H1 (cell line): ENCODE measurements around the gene CACNA1F. TPM values are rescaled to one million over a fixed set of nuclear protein-coding genes. Genes with fewer than 3 reads are reported as not detected.

Experiments used
- CTCF ChIA-PET: fragments of 300-600 bp; sonication (Branson Sonifier 250); formaldehyde crosslinking; loops from one replicate; lab custom pipeline; 2021; ENCODE audit not compliant: partially characterized antibody; lab: Charles Lee
- POLR2A ChIA-PET: fragments of 300-600 bp; sonication (Branson Sonifier 250); formaldehyde crosslinking; loops from one replicate; lab custom pipeline; 2021; ENCODE audit warnings: inconsistent platforms; ENCODE audit not compliant: partially characterized antibody; lab: Charles Lee
- DNase-seq, 2 experiments: peaks; one replicate each; pipeline versions ENCODE4 v3.0.0 to v3.0.0-alpha.2; 2010 to 2022; ENCODE audit warnings: low spot score in 2 of 2, low read depth in 1 of 2, mixed read lengths in 1 of 2
- FAIRE-seq: peaks from 2 replicates; lab custom pipeline; 2011; peaks lifted over from hg19 to GRCh38; lab: Jason Lieb, UNC
- H2AFZ ChIP-seq: 2 replicates; pipeline ENCODE4 v1.8.1; 2012; ENCODE audit warnings: low read length, inconsistent platforms
- H2AK5ac ChIP-seq: 2 replicates; pipeline ENCODE4 v1.6.1; 2013; ENCODE audit warnings: low read depth, low read length
- H2BK120ac ChIP-seq: replicated peaks from 2 replicates; pipeline ENCODE3; 2013; ENCODE audit warnings: low read depth, low read length, inconsistent platforms
- H2BK12ac ChIP-seq: 2 replicates; pipeline ENCODE4 v1.6.1; 2013; ENCODE audit warnings: low read depth, low read length
- H2BK15ac ChIP-seq: 2 replicates; pipeline ENCODE4 v1.6.1; 2013; ENCODE audit warnings: low read length
- H2BK20ac ChIP-seq: 2 replicates; pipeline ENCODE4 v1.6.1; 2013; ENCODE audit warnings: low read length
- H2BK5ac ChIP-seq: 2 replicates; pipeline ENCODE4 v1.6.1; 2013; ENCODE audit warnings: low read depth, low read length
- H3K14ac ChIP-seq: 2 replicates; pipeline ENCODE4 v1.6.1; 2013; ENCODE audit warnings: inconsistent platforms; ENCODE audit not compliant: insufficient read length
- H3K18ac ChIP-seq: 2 replicates; pipeline ENCODE4 v1.6.1; 2013; ENCODE audit warnings: low read length; ENCODE audit errors: extremely low read depth
- H3K23ac ChIP-seq: 2 replicates; pipeline ENCODE4 v1.6.1; 2013; ENCODE audit warnings: inconsistent platforms; ENCODE audit not compliant: insufficient read length
- H3K23me2 ChIP-seq: 2 replicates; pipeline ENCODE4 v1.6.1; 2013; ENCODE audit warnings: low read depth, low read length
- H3K27ac ChIP-seq: 2 replicates; pipeline ENCODE4 v1.6.1; 2011; ENCODE audit warnings: low read depth, low read length, inconsistent platforms
- H3K27me3 ChIP-seq, 4 experiments: replicated peaks in 1 of 4; 1 replicate in 1 of 4; 2 replicates in 3 of 4; pipeline versions ENCODE4 v1.6.1 to v1.8.1; 2011 to 2013; ENCODE audit warnings: low read length in 3 of 4, mild to moderate bottlenecking in 3 of 4, inconsistent platforms in 2 of 4, mixed read lengths in 2 of 4, moderate library complexity in 1 of 4; ENCODE audit not compliant: control insufficient read depth in 3 of 4, insufficient read depth in 3 of 4; ENCODE audit errors: extremely low read depth in 1 of 4
- H3K36me3 ChIP-seq, 4 experiments: 2 replicates each; pipeline versions ENCODE4 v1.6.1 to v1.8.1; 2011 to 2013; ENCODE audit warnings: mild to moderate bottlenecking in 4 of 4, low read length in 3 of 4, moderate library complexity in 2 of 4, control low read depth in 1 of 4, inconsistent platforms in 1 of 4; ENCODE audit not compliant: insufficient read depth in 4 of 4, control insufficient read depth in 2 of 4
- H3K4ac ChIP-seq: replicated peaks from 2 replicates; pipeline ENCODE3; 2013; ENCODE audit warnings: low read length, low read depth, mixed read lengths, inconsistent platforms; ENCODE audit not compliant: insufficient read length
- H3K4me1 ChIP-seq, 4 experiments: replicated peaks in 1 of 4; 1 replicate in 1 of 4; 2 replicates in 3 of 4; pipeline versions ENCODE4 v1.6.1 to v1.8.1; 2011 to 2013; ENCODE audit warnings: low read length in 3 of 4, inconsistent platforms in 2 of 4, mixed read lengths in 1 of 4; ENCODE audit not compliant: insufficient read depth in 4 of 4, control insufficient read depth in 3 of 4
- H3K4me2 ChIP-seq, 2 experiments: 2 replicates each; pipeline versions ENCODE4 v1.6.1 to v1.8.1; 2011 to 2013; ENCODE audit warnings: low read depth in 2 of 2, low read length in 2 of 2, control low read depth in 1 of 2, inconsistent platforms in 1 of 2, mild to moderate bottlenecking in 1 of 2; ENCODE audit not compliant: insufficient read depth in 1 of 2
- H3K4me3 ChIP-seq, 4 experiments: fragments of 200-600, 300-600 bp in 1 of 4; sonication (generic), shearing (Covaris generic), sonication (Bioruptor Twin) in 1 of 4; 2 replicates each; pipeline versions ENCODE4 v1.5.1 to v1.8.1; 2011 to 2016; ENCODE audit warnings: low read length in 4 of 4, low read depth in 3 of 4, control low read depth in 2 of 4, inconsistent platforms in 2 of 4, mild to moderate bottlenecking in 2 of 4, mixed read lengths in 1 of 4, moderate library complexity in 1 of 4; ENCODE audit not compliant: insufficient read depth in 2 of 4; ENCODE audit errors: extremely low read depth in 1 of 4
- H3K56ac ChIP-seq: replicated peaks from 2 replicates; pipeline ENCODE3; 2013; ENCODE audit warnings: low read depth, mild to moderate bottlenecking, mixed read lengths, low read length, inconsistent platforms; ENCODE audit not compliant: insufficient read length
- H3K79me1 ChIP-seq: 2 replicates; pipeline ENCODE4 v1.6.1; 2013; ENCODE audit warnings: low read depth, low read length, control low read depth
- H3K79me2 ChIP-seq, 2 experiments: 2 replicates each; pipeline versions ENCODE4 v1.6.1 to v1.8.1; 2012 to 2013; ENCODE audit warnings: low read length in 2 of 2, mild to moderate bottlenecking in 2 of 2, inconsistent platforms in 1 of 2; ENCODE audit not compliant: insufficient read depth in 2 of 2, control insufficient read depth in 1 of 2
- H3K9ac ChIP-seq, 4 experiments: replicated peaks in 1 of 4; 1 replicate in 1 of 4; 2 replicates in 3 of 4; pipeline versions ENCODE4 v1.6.1 to v1.8.1; 2011 to 2013; ENCODE audit warnings: low read depth in 3 of 4, low read length in 3 of 4, control low read depth in 2 of 4, mild to moderate bottlenecking in 2 of 4, moderate library complexity in 2 of 4, inconsistent platforms in 1 of 4; ENCODE audit errors: extremely low read depth in 1 of 4
- H3K9me3 ChIP-seq, 2 experiments: 2 replicates each; pipeline versions ENCODE4 v1.6.1 to v1.8.1; 2012 to 2013; ENCODE audit warnings: mild to moderate bottlenecking in 2 of 2, moderate library complexity in 2 of 2, control low read depth in 1 of 2, inconsistent platforms in 1 of 2, low read depth in 1 of 2, low read length in 1 of 2, mixed read lengths in 1 of 2; ENCODE audit not compliant: insufficient read depth in 2 of 2
- H4K20me1 ChIP-seq, 2 experiments: replicated peaks in 1 of 2; 2 replicates each; pipeline versions ENCODE3 to v1.8.1; 2011 to 2013; ENCODE audit warnings: inconsistent platforms in 2 of 2, low read length in 2 of 2, mild to moderate bottlenecking in 1 of 2; ENCODE audit not compliant: insufficient read depth in 2 of 2, control insufficient read depth in 1 of 2
- H4K5ac ChIP-seq: 2 replicates; pipeline ENCODE4 v1.6.1; 2013; ENCODE audit warnings: low read length, low read depth, mixed read lengths, inconsistent platforms; ENCODE audit not compliant: insufficient read length
- H4K8ac ChIP-seq: 2 replicates; pipeline ENCODE4 v1.8.0; 2013; ENCODE audit warnings: mild to moderate bottlenecking, moderate library complexity, low read length, inconsistent platforms; ENCODE audit not compliant: insufficient read depth; ENCODE audit errors: extremely low read depth
- H4K91ac ChIP-seq: replicated peaks from 2 replicates; pipeline ENCODE3; 2013; ENCODE audit warnings: low read length, mixed read lengths, inconsistent platforms; ENCODE audit not compliant: insufficient read length
- BCL11A ChIP-seq, 2 experiments: IDR thresholded peaks; one replicate each; pipeline ENCODE4 v1.6.1; 2011; ENCODE audit warnings: low read depth in 2 of 2, low read length in 2 of 2, mild to moderate bottlenecking in 2 of 2
- CBX8 ChIP-seq: fragments of 300-800, 300-1000 bp; sonication (generic); IDR thresholded peaks from 2 replicates; pipeline ENCODE4 v1.7.1; 2016; ENCODE audit warnings: low read depth, low read length, borderline replicate concordance
- EZH2 ChIP-seq: fragments of 200-600 bp; sonication (generic); IDR thresholded peaks from 2 replicates; pipeline ENCODE4 v1.7.1; 2012; ENCODE audit warnings: low read depth, mild to moderate bottlenecking, moderate library complexity, low read length, inconsistent platforms; ENCODE audit not compliant: severe bottlenecking
- GTF2F1 ChIP-seq: IDR thresholded peaks from 2 replicates; pipeline ENCODE4 v1.6.1; 2012; ENCODE audit warnings: low read depth, low read length, improper control_type of control experiment, borderline replicate concordance
- HDAC6 ChIP-seq: IDR thresholded peaks from one replicate; pipeline ENCODE4 v1.7.1; 2012; ENCODE audit warnings: low read depth, mild to moderate bottlenecking, inconsistent platforms, low read length, moderate library complexity
- JUN ChIP-seq: IDR thresholded peaks from 2 replicates; pipeline ENCODE4 v1.6.1; 2011; ENCODE audit warnings: low read depth, mild to moderate bottlenecking, improper control_type of control experiment, low read length
- NANOG ChIP-seq: IDR thresholded peaks from 2 replicates; pipeline ENCODE4 v1.6.1; 2011; ENCODE audit warnings: low read length, low read depth, mild to moderate bottlenecking, inconsistent platforms; ENCODE audit not compliant: insufficient read depth, poor library complexity, severe bottlenecking
- RAD21 ChIP-seq, 2 experiments: IDR thresholded peaks in 1 of 2; conservative IDR thresholded peaks in 1 of 2; 2 replicates each; pipeline ENCODE4 v1.6.1; 2011; ENCODE audit warnings: low read depth in 2 of 2, low read length in 2 of 2, improper control_type of control experiment in 1 of 2, inconsistent platforms in 1 of 2, mild to moderate bottlenecking in 1 of 2, moderate library complexity in 1 of 2
- SIRT6 ChIP-seq: IDR thresholded peaks from one replicate; pipeline ENCODE4 v1.7.1; 2012; ENCODE audit warnings: low read length, inconsistent platforms
- SIX5 ChIP-seq: IDR thresholded peaks from 2 replicates; pipeline ENCODE4 v1.6.1; 2011; ENCODE audit warnings: mild to moderate bottlenecking, low read depth, low read length
- SP4 ChIP-seq: IDR thresholded peaks from 2 replicates; pipeline ENCODE4 v1.6.1; 2012; ENCODE audit warnings: low read length, inconsistent platforms
- TCF12 ChIP-seq: IDR thresholded peaks from 2 replicates; pipeline ENCODE4 v1.6.1; 2011; ENCODE audit warnings: low read depth, mild to moderate bottlenecking, low read length
- WGBS, 2 experiments: shearing (Covaris generic) in 1 of 2; methylation state at CpG; one replicate each; pipeline versions ENCODE4 v1.1.6 to v1.1.7; 2013 to 2015; ENCODE audit warnings: low lambda C conversion rate in 2 of 2, mixed read lengths in 2 of 2, inconsistent platforms in 1 of 2, low coverage in 1 of 2, missing lambda C conversion rate in 1 of 2; ENCODE audit not compliant: insufficient replicate concordance in 2 of 2, insufficient coverage in 1 of 2, insufficient read length in 1 of 2; ENCODE audit errors: extremely low coverage in 1 of 2, missing lambda C conversion rate in 1 of 2; 5-methylcytosine and 5-hydroxymethylcytosine counted together
- polyA plus RNA-seq, 7 experiments: library from polyadenylated mRNA; depleted of rRNA in 3 of 7; stranded (reverse) in 5 of 7; unstranded in 2 of 7; fragments of >200 nt in 5 of 7; fragments of 200-250 nt in 2 of 7; gene quantifications; 1 replicate in 5 of 7; 2 replicates in 1 of 7; 4 replicates in 1 of 7; pipeline versions ENCODE4 v1.2.1 to v1.2.3, GENCODE V29; 2011 to 2013; ENCODE audit warnings: missing spikeins in 2 of 7, mixed read lengths in 2 of 7
- total RNA-seq: library from RNA; stranded (reverse); fragmentation: NEBNext Ultra II Directional; extraction: Animal tissue kit (Norgen Biotek cat#: 25700); gene quantifications from 2 replicates; pipeline ENCODE4 v1.2.1, GENCODE V29; 2021

The CACNA1F gene
- total and polyA plus RNA-seq, 2 of the 8 experiments (the other 6 are each of a cell fraction or from before 2014, with no cell fraction given) = 0.59 to 0.84 TPM

DNA sequence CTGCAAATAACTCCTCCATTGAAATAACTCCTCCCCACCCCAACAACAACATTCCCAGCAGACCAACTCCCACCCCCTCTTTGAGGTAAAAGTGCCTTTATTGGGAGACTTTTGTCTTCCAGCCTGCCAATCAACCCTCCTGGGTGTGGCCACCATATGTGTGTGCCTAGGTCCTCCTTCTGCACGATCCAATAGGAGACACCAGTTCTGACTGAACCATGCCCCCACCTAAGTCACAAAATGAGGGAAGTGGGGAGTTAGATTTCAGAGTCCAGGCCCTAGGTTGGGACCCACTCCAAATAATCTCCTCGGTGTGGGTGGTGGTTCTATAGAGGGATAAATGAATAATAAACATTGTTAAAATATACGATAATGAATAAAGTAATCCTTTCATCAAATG, 58.4 kb downstream of the CACNA1F start:
- no peaks in the 10 kb centered on the region for H3K79me2 ChIP-seq
- H3K14ac ChIP-seq = no peak overlapping the region
- H3K27ac ChIP-seq = no peak overlapping the region
- ChIA-PET CTCF (interaction anchor here (2.2 kb wide), 1 partner anchor 10 kb away, joined by 7 read pairs; no protein-coding TSS in a partner anchor), POLR2A (interaction anchor here (1.2 kb wide), 1 partner anchor 59 kb away, joined by 3 read pairs; no protein-coding TSS in a partner anchor)
- H4K91ac ChIP-seq = no peak overlapping the region
- H3K23ac ChIP-seq = no peak overlapping the region
- H3K4me1 ChIP-seq = no peaks in the 10 kb centered on the region
- H2AFZ ChIP-seq = no peak overlapping the region
- H3K4ac ChIP-seq = no peak overlapping the region
- no peak overlapping the region for H4K8ac ChIP-seq
- H3K9me3 ChIP-seq = no peaks in the 10 kb centered on the region
- no peak overlapping the region for H2BK15ac ChIP-seq
- DNase-seq (no peak), FAIRE-seq (peak; percentile 79)
- no peak overlapping the region for H2BK12ac ChIP-seq
- H2BK20ac ChIP-seq = no peak overlapping the region
- H3K36me3 ChIP-seq = peaks cover 0 to 12% (median 1%) of the 10 kb centered on the region in 4 experiments; a peak in 5 of 8 replicates
- no peak overlapping the region for H2BK120ac ChIP-seq
- no peak overlapping the region for H3K18ac ChIP-seq
- H4K20me1 ChIP-seq = peaks cover 0 to 5% of the 10 kb centered on the region in 2 experiments
- no peaks in the 10 kb centered on the region for H3K79me1 ChIP-seq
- H2BK5ac ChIP-seq = no peak overlapping the region
- no peak overlapping the region for H3K56ac ChIP-seq
- no peak overlapping the region for H2AK5ac ChIP-seq
- H3K23me2 ChIP-seq = peaks cover 5% of the 10 kb centered on the region; the same call in 1 of the 2 replicates
- no peak overlapping the region for H3K4me3 ChIP-seq
- 90% methylated on average over 3 of the region's 3 CpGs; no CpG with 5 or more reads in 1 of the 2 experiments for WGBS, 2 experiments
- no peak overlapping the region for H4K5ac ChIP-seq
- H3K4me2 ChIP-seq = no peak overlapping the region
- peaks cover 0 to 8% (median 5%) of the 10 kb centered on the region in 4 experiments; a peak in 5 of 7 replicates for H3K27me3 ChIP-seq
- H3K9ac ChIP-seq = no peak overlapping the region
- TF ChIP-seq RAD21 (IDR thresholded peaks at IDR 0.05 in 1 of 2, conservative IDR thresholded peaks at IDR 0.05 in 1 of 2; ENCODE audit: low read depth in 2 of 2, low read length in 2 of 2) = no peak
- TF ChIP-seq EZH2 = no peak
- TF ChIP-seq BCL11A (IDR thresholded peaks at IDR 0.05; ENCODE audit: low read depth in 2 of 2, low read length in 2 of 2) = no peak
- TF ChIP-seq GTF2F1 = no peak
- TF ChIP-seq TCF12 = no peak
- TF ChIP-seq HDAC6 = no peak
- TF ChIP-seq CBX8 = no peak
- TF ChIP-seq SIRT6 = no peak
- TF ChIP-seq JUN = no peak
- TF ChIP-seq SIX5 = no peak
- TF ChIP-seq NANOG = no peak
- TF ChIP-seq SP4 = no peak
